Measurements from ENCODE around the gene TAP1. TPM values are rescaled to one million over a fixed set of nuclear protein-coding genes. Genes with fewer than 3 reads are reported as not detected.
"Not testable (repeated sequence)": the region's sequence is repeated elsewhere in the genome, so short reads cannot be mapped to it uniquely, and the experiment has no call there.

The TAP1 gene
- total RNA-seq, 1 donor from 2014 or later = 19.1 TPM

GRCh38 chr6:32825966-32826365, 27.5 kb downstream of the TAP1 start:
- intact Hi-C loops (cut with DNase I) = loop anchor here (2.0 kb wide), 1 partner anchor 39 kb away; no protein-coding TSS in a partner anchor
- ATAC-seq (peak; percentile 85), DNase-seq (ENCODE audit: missing footprints) (no peak)

- ATAC-seq (no peak), DNase-seq (ENCODE audit: missing footprints) (no peak)
- intact Hi-C loops (cut with DNase I) = no loop called here
Measured at GRCh38 chr6:32819729-32820128, 33.8 kb downstream of the TAP1 start.

DNA sequence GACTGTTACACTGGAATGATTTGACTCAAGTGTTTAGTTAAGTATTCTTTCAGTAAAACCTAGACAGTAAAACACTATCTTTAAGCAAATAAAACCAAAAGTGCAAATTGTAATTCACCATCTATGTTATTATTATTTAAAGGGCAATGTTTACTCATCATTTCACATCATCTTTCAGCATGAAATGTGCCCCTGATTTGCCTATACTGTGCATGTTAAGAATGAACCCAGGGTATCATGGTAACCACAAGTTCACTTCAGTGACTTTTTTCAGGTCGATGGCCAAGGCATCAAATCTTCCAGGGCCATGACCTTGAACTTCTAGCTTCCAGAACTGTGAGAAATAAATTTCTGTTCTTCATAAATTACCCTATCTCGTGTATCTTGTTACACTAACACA, 34.6 kb downstream of the TAP1 start:
- ATAC-seq (no peak), DNase-seq (ENCODE audit: missing footprints) (no peak)
- intact Hi-C loops (cut with DNase I) = no loop called here

- DNase-seq (ENCODE audit: missing footprints) (no peak), ATAC-seq (no peak)
- intact Hi-C loops (cut with DNase I) = no loop called here
Measured at GRCh38 chr6:32816746-32817204, 36.7 kb downstream of the TAP1 start, which contains the start of gene HLA-DOB. Gene HLA-DOB (minus strand): TSS chr6:32817002. CDS start chr6:32816951, 51 bp downstream.

GRCh38 chr6:32815996-32816395, 37.5 kb downstream of the TAP1 start:
- no peak for ATAC-seq
- no peak for DNase-seq (ENCODE audit: missing footprints)
- intact Hi-C loops (cut with DNase I) = no loop called here

DNA sequence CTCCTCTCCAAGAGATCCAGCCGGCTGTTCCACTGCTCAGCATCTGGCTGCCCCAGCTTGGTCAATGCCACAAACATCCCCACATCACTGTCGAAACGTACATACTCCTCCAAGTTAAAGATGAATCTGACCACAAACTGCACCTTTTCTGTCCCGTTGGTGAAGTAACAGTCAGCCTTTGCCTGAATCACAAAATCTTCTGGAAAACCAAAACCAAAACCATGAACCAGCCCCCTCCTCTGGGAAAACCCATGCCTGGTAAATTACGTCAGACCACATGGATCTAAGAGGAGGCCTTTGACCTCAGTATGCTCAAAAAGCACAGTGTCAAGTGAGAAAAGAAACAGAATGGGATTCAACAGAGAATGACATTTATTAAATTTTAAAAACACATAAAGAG, 38.4 kb downstream of the TAP1 start:
- intact Hi-C loops (cut with DNase I) = no loop called here
- DNase-seq (ENCODE audit: missing footprints) = no peak
- ATAC-seq = peak; percentile 39

DNA sequence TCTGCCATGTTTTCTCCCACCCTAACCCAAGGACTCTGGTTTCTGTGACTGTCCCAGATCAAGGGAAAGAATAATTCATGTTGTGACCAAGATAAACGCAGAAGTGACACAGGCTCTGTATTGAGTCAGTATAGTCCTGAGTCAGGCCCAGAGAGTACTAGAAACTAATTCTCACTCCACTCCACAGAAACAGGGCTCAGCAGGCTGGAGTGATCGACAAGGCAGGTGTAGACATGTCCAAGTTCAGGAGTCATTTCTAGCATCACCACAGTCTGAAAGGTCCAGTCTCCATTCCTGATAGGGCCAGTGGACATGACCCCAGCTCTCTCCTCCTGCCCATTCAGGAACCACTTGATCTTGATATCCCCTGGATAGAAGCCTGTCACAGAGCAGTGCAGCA, 39.4 kb downstream of the TAP1 start:
- ATAC-seq (no peak), DNase-seq (ENCODE audit: missing footprints) (no peak)
- intact Hi-C loops (cut with DNase I) = no loop called here

GRCh38 chr6:32809171-32809570, 44.3 kb downstream of the TAP1 start:
- DNase-seq (ENCODE audit: missing footprints) (no peak), ATAC-seq (no peak)
- intact Hi-C loops (cut with DNase I) = no loop called here

DNA sequence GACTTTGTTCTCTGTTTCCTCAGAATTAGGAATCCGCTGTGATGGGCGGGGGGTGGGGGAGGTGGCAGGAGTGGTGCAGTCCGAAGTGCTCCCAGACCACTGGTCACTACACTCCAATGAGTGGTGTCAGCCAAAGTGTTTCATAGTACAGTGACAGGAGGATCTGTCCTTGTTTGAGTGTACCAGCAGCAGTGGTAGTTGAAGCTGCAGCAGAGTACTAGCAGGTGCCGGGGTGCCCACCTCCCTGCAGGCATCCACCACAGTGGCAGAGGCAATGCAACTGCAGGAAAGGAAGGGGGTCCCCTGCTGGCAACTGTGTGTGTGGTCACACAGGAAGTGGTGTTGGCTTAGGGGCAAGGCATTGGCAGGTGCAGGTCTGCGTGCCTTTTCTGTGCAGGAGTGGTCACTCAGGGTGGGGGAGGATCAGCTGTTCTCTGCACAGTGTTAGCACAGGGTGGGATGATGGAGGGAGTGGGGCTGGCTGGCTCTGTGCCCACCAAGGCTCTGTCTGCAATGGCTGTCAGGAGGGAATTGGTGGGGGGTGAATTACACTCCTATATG, 46.4 kb downstream of the TAP1 start:
- intact Hi-C loops (cut with DNase I) = no loop called here
- ATAC-seq = no peak
- no peak for DNase-seq (ENCODE audit: missing footprints)

- ATAC-seq; DNase-seq (ENCODE audit: missing footprints); intact Hi-C loops (cut with DNase I): not testable (repeated sequence)
Measured at GRCh38 chr6:32805404-32805803, 48.1 kb downstream of the TAP1 start.

DNA sequence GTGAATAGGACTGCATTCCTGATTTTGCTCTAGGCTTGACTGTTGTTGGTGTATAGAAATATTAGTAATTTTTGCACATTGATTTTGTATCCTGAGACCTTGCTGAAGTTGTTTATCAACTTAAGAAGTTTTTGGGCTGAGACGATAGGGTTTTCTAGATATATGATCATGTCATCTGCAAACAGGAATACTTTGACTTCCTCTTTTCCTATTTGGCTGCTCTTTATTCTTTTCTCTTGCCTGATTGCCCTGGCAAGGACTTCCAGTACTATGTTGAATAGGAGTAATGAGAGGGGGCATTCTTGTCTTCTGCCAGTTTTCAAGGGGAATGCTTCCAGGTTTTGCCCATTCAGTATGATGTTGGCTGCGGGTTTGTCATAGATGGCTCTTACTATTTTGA, 50.1 kb downstream of the TAP1 start:
- intact Hi-C loops (cut with DNase I) = no loop called here
- DNase-seq (ENCODE audit: missing footprints) (no peak), ATAC-seq (no peak)

- DNase-seq (ENCODE audit: missing footprints) (no peak), ATAC-seq (no peak)
- intact Hi-C loops (cut with DNase I) = no loop called here
Measured at GRCh38 chr6:32799740-32800139, 53.8 kb downstream of the TAP1 start.

DNA sequence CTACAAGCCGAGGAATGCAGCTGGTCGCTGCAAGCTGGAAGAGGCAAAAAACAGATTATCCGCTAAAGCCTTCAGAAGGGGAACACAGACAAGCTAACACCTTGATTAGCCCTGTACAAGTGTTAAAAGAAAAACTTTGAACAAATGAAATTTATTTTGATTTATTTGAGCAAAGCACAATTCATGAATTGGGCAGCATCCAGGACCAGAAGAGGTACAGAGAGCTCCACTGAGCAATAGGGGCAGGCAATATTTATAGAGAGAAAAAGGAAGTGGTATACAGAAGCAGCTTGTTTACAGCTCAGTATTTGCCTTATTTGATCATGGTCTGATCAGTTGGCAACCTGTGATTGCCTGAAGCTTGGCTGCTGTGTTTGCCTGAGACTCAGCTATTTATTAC, 54.3 kb downstream of the TAP1 start:
- ATAC-seq (no peak), DNase-seq (ENCODE audit: missing footprints) (no peak)

GRCh38 chr6:32796848-32797776, 56.4 kb downstream of the TAP1 start:
- intact Hi-C loops (cut with DNase I) = loop anchor here (2.0 kb wide), 1 partner anchor 384 kb away; no protein-coding TSS in a partner anchor
- DNase-seq (ENCODE audit: missing footprints) = peak; percentile 85
- ATAC-seq = peak; percentile 67

More for the DNA sequence above, 54.3 kb downstream of the TAP1 start:
- intact Hi-C loops (cut with DNase I) = no loop called here

Other genes with a start within 250 kb of the TAP1 start
- 5.3 TPM for gene HLA-DQA1, start 216.3 kb downstream of the TAP1 start, total RNA-seq
- gene HLA-DQB1, start 187.0 kb downstream of the TAP1 start, total RNA-seq = 3.9 TPM
- 2.7 TPM for gene HLA-DQA2, start 112.3 kb downstream of the TAP1 start, total RNA-seq
- gene HLA-DQB2, start 90.2 kb downstream of the TAP1 start, total RNA-seq = 3.1 TPM
- gene HLA-DOB, start 36.7 kb downstream of the TAP1 start, total RNA-seq = not detected
- 19.3 TPM for gene TAP2, start 15.0 kb downstream of the TAP1 start, total RNA-seq
- 19.6 TPM for gene PSMB8, start 9.7 kb downstream of the TAP1 start, total RNA-seq
- 13.4 TPM for gene PSMB9, start 488 bp upstream of the TAP1 start, total RNA-seq
- gene HLA-DMB, start 87.3 kb upstream of the TAP1 start, total RNA-seq = 8.8 TPM
- 19.7 TPM for gene HLA-DMA, start 99.4 kb upstream of the TAP1 start, total RNA-seq
- 64.1 TPM for gene BRD2, start 114.9 kb upstream of the TAP1 start, total RNA-seq
- gene HLA-DOA, start 155.9 kb upstream of the TAP1 start, total RNA-seq = 1.5 TPM
- gene HLA-DPA1, start 219.9 kb upstream of the TAP1 start, total RNA-seq = 42.8 TPM
- gene HLA-DPB1, start 222.3 kb upstream of the TAP1 start, total RNA-seq = 38.4 TPM

Data from Right ventricle myocardium inferior (tissue), 1 donor.